Measurements from ENCODE around the gene LHX5. TPM values are rescaled to one million over a fixed set of nuclear protein-coding genes. Genes with fewer than 3 reads are reported as not detected.

The LHX5 gene
- total and polyA plus RNA-seq, 4 donors, result 1.6 to 13.2 (median 8.2) TPM

GRCh38 chr12:113436993-113437728 is 34.5 kb downstream of the LHX5 start:
- Histone ChIP-seq H3K9me3 (ENCODE audit: control insufficient read depth, insufficient read depth, low read length) (no peaks in the 10 kb centered on the region), H3K36me3 (ENCODE audit: control insufficient read depth, insufficient read depth, low read length) (peaks cover 12% of the 10 kb centered on the region), H3K4me3 (ENCODE audit: low read depth, low read length) (no peak overlapping the region), H3K27ac (ENCODE audit: low read depth, low read length) (no peak overlapping the region), H3K4me1 (ENCODE audit: control insufficient read depth, insufficient read depth, low read length) (peaks cover 14% of the 10 kb centered on the region), H3K27me3 (ENCODE audit: control insufficient read depth, insufficient read depth, low read length) (no peaks in the 10 kb centered on the region)
- no peak for DNase-seq (ENCODE audit: low read depth in 4 of 6, low spot score in 6 of 6)
- 87% methylated on average over 4 of the region's 6 CpGs for whole genome bisulfite sequencing (ENCODE audit: insufficient coverage)

- Histone ChIP-seq H3K4me3 (ENCODE audit: low read depth, low read length) (no peak overlapping the region), H3K9me3 (ENCODE audit: control insufficient read depth, insufficient read depth, low read length) (no peaks in the 10 kb centered on the region), H3K27ac (ENCODE audit: low read depth, low read length) (no peak overlapping the region), H3K27me3 (ENCODE audit: control insufficient read depth, insufficient read depth, low read length) (no peaks in the 10 kb centered on the region), H3K4me1 (ENCODE audit: control insufficient read depth, insufficient read depth, low read length) (peaks cover 14% of the 10 kb centered on the region), H3K36me3 (ENCODE audit: control insufficient read depth, insufficient read depth, low read length) (peaks cover 12% of the 10 kb centered on the region)
- 87% methylated on average over 6 of the region's 6 CpGs for WGBS (ENCODE audit: insufficient coverage)
- DNase-seq (ENCODE audit: low read depth in 4 of 6, low spot score in 6 of 6), result no peak
Observed at GRCh38 chr12:113436586-113436985, 35.1 kb downstream of the LHX5 start.

- DNase-seq (ENCODE audit: low read depth in 4 of 6, low spot score in 6 of 6), result no peak
- Histone ChIP-seq H3K27ac (ENCODE audit: low read depth, low read length) (no peak overlapping the region), H3K9me3 (ENCODE audit: control insufficient read depth, insufficient read depth, low read length) (no peaks in the 10 kb centered on the region), H3K27me3 (ENCODE audit: control insufficient read depth, insufficient read depth, low read length) (no peaks in the 10 kb centered on the region), H3K4me1 (ENCODE audit: control insufficient read depth, insufficient read depth, low read length) (peaks cover 14% of the 10 kb centered on the region), H3K36me3 (ENCODE audit: control insufficient read depth, insufficient read depth, low read length) (peaks cover 12% of the 10 kb centered on the region), H3K4me3 (ENCODE audit: low read depth, low read length) (no peak overlapping the region)
- 78% methylated on average over 3 of the region's 5 CpGs for WGBS (ENCODE audit: insufficient coverage)
Observed at GRCh38 chr12:113435367-113435766, 36.3 kb downstream of the LHX5 start.

- peaks cover 11% of the 10 kb centered on the region for H3K4me1 ChIP-seq (ENCODE audit: control insufficient read depth, insufficient read depth, low read length)
- no peaks in the 10 kb centered on the region for H3K9me3 ChIP-seq (ENCODE audit: control insufficient read depth, insufficient read depth, low read length)
- no peak overlapping the region for H3K4me3 ChIP-seq (ENCODE audit: low read depth, low read length)
- peak in 2 of 6 donors; percentile 46 to 55 for DNase-seq (ENCODE audit: low read depth in 4 of 6, low spot score in 6 of 6)
- peaks cover 17% of the 10 kb centered on the region for H3K36me3 ChIP-seq (ENCODE audit: control insufficient read depth, insufficient read depth, low read length)
- no peaks in the 10 kb centered on the region for H3K27me3 ChIP-seq (ENCODE audit: control insufficient read depth, insufficient read depth, low read length)
- no peak overlapping the region for H3K27ac ChIP-seq (ENCODE audit: low read depth, low read length)
Observed at GRCh38 chr12:113432986-113433385, 38.7 kb downstream of the LHX5 start.

GRCh38 chr12:113428482-113428881 is 43.2 kb downstream of the LHX5 start:
- Histone ChIP-seq H3K27me3 (ENCODE audit: control insufficient read depth, insufficient read depth, low read length) (no peaks in the 10 kb centered on the region), H3K27ac (ENCODE audit: low read depth, low read length) (no peak overlapping the region), H3K9me3 (ENCODE audit: control insufficient read depth, insufficient read depth, low read length) (no peaks in the 10 kb centered on the region), H3K36me3 (ENCODE audit: control insufficient read depth, insufficient read depth, low read length) (peaks cover 6% of the 10 kb centered on the region), H3K4me3 (ENCODE audit: low read depth, low read length) (no peak overlapping the region), H3K4me1 (ENCODE audit: control insufficient read depth, insufficient read depth, low read length) (peaks cover 5% of the 10 kb centered on the region)
- no CpG with 5 or more reads among the region's 1 CpG for WGBS (ENCODE audit: insufficient coverage)
- DNase-seq (ENCODE audit: low read depth in 4 of 6, low spot score in 6 of 6), result no peak

GRCh38 chr12:113427882-113428281 is 43.8 kb downstream of the LHX5 start:
- 73% methylated on average over 9 of the region's 9 CpGs for WGBS (ENCODE audit: insufficient coverage)
- Histone ChIP-seq H3K4me1 (ENCODE audit: control insufficient read depth, insufficient read depth, low read length) (peaks cover 1% of the 10 kb centered on the region), H3K27ac (ENCODE audit: low read depth, low read length) (no peak overlapping the region), H3K4me3 (ENCODE audit: low read depth, low read length) (no peak overlapping the region), H3K27me3 (ENCODE audit: control insufficient read depth, insufficient read depth, low read length) (no peaks in the 10 kb centered on the region), H3K36me3 (ENCODE audit: control insufficient read depth, insufficient read depth, low read length) (peaks cover 6% of the 10 kb centered on the region), H3K9me3 (ENCODE audit: control insufficient read depth, insufficient read depth, low read length) (no peaks in the 10 kb centered on the region)
- DNase-seq (ENCODE audit: low read depth in 4 of 6, low spot score in 6 of 6), result no peak

GRCh38 chr12:113425960-113426453 is 45.7 kb downstream of the LHX5 start:
- no peak overlapping the region for H3K4me3 ChIP-seq (ENCODE audit: low read depth, low read length)
- DNase-seq (ENCODE audit: low read depth in 4 of 6, low spot score in 6 of 6), result peak in 1 of 6 donors; percentile 36
- 22% methylated on average over 8 of the region's 11 CpGs for WGBS (ENCODE audit: insufficient coverage)
- H3K9me3 ChIP-seq (ENCODE audit: control insufficient read depth, insufficient read depth, low read length), result no peaks in the 10 kb centered on the region
- H3K27ac ChIP-seq (ENCODE audit: low read depth, low read length), result no peak overlapping the region
- H3K36me3 ChIP-seq (ENCODE audit: control insufficient read depth, insufficient read depth, low read length), result peaks cover 6% of the 10 kb centered on the region
- peaks cover 14% of the 10 kb centered on the region for H3K4me1 ChIP-seq (ENCODE audit: control insufficient read depth, insufficient read depth, low read length)
- H3K27me3 ChIP-seq (ENCODE audit: control insufficient read depth, insufficient read depth, low read length), result no peaks in the 10 kb centered on the region

- peaks cover 6% of the 10 kb centered on the region for H3K36me3 ChIP-seq (ENCODE audit: control insufficient read depth, insufficient read depth, low read length)
- no peak overlapping the region for H3K27ac ChIP-seq (ENCODE audit: low read depth, low read length)
- no peaks in the 10 kb centered on the region for H3K27me3 ChIP-seq (ENCODE audit: control insufficient read depth, insufficient read depth, low read length)
- H3K4me3 ChIP-seq (ENCODE audit: low read depth, low read length), result no peak overlapping the region
- WGBS (ENCODE audit: insufficient coverage), result 60% methylated on average over 13 of the region's 20 CpGs
- H3K9me3 ChIP-seq (ENCODE audit: control insufficient read depth, insufficient read depth, low read length), result no peaks in the 10 kb centered on the region
- peak in 2 of 6 donors; percentile 30 to 44 for DNase-seq (ENCODE audit: low read depth in 4 of 6, low spot score in 6 of 6)
- H3K4me1 ChIP-seq (ENCODE audit: control insufficient read depth, insufficient read depth, low read length), result peaks cover 14% of the 10 kb centered on the region
Observed at GRCh38 chr12:113424915-113425823, 46.5 kb downstream of the LHX5 start.

- Histone ChIP-seq H3K4me3 (ENCODE audit: low read depth, low read length) (no peak overlapping the region), H3K36me3 (ENCODE audit: control insufficient read depth, insufficient read depth, low read length) (peaks cover 6% of the 10 kb centered on the region), H3K27me3 (ENCODE audit: control insufficient read depth, insufficient read depth, low read length) (no peaks in the 10 kb centered on the region), H3K27ac (ENCODE audit: low read depth, low read length) (no peak overlapping the region), H3K9me3 (ENCODE audit: control insufficient read depth, insufficient read depth, low read length) (no peaks in the 10 kb centered on the region), H3K4me1 (ENCODE audit: control insufficient read depth, insufficient read depth, low read length) (peaks cover 14% of the 10 kb centered on the region)
- WGBS (ENCODE audit: insufficient coverage), result 100% methylated on average over 1 of the region's 1 CpG
- no peak for DNase-seq (ENCODE audit: low read depth in 4 of 6, low spot score in 6 of 6)
Observed at GRCh38 chr12:113424456-113424855, 47.2 kb downstream of the LHX5 start.

Measured in spinal cord (tissue), 10 donors.